NCI-H82 (cell line): ENCODE measurements around the gene CYP17A1.

Experiments
- DNase-seq: peaks from one replicate; lab custom pipeline; 2025; lab: John Stamatoyannopoulos, UW

Gene CYP17A1

DNA sequence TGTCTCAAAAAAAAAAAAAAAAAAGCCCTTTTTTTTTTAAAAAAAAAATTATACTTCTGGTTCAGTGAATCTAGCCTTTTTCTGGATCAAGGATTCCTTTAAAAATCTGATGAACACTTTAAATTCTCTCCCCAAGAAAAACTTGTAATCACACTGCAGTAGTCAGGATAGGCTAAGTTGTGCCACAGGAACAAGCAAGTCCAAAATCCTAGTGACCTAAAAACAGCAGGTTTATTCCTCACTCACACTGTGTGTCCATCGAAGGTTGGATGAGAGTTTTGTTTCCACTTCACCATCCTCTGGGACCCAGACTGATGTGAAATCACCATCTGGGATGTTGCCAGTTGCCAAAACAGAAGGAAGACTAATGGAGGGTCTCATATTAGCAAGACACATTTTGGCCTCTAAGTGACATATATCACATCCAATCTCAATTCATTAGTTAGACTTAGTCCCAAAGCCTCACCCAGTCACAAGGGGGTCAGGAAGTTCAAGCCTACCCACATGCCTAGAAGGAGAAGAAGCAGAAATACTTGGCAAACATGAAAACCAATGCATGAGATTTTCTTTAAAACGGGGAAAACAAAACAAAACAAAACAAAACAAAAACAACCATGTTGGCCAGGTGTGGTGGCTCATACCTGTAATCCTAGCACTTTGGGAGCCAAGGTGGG lies 32.7 kb downstream of the CYP17A1 start:
- DNase-seq: no peak

DNA sequence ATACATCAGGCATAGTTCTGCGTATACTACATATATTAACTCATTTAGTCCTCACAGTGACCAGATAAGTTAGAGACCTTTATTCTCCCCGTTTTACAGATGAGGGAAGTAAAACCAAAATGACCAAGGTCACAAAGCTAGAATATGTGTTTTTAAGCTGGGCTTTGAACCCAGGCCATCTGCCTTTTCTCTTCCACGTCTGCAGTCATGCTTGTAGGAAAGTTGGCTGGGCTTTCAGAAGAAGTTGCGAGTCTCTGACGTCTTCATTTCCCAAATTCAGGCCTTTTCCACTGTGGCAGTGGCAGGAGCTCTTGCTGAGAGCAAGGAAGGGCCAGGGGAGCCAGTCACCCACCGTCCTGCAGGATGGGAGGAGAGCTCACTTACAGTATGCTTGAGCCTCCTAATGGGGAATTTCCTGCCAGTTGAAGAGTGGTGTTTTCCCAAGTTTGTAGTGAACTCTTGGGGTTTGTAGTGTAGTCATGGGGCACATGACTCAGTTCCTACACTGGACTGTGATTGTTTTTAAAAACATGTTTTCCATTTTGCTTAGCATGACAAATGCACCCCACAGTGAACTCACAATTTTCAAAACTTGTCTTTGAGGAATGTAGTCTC lies 34.2 kb downstream of the CYP17A1 start:
- no peak for DNase-seq

DNA sequence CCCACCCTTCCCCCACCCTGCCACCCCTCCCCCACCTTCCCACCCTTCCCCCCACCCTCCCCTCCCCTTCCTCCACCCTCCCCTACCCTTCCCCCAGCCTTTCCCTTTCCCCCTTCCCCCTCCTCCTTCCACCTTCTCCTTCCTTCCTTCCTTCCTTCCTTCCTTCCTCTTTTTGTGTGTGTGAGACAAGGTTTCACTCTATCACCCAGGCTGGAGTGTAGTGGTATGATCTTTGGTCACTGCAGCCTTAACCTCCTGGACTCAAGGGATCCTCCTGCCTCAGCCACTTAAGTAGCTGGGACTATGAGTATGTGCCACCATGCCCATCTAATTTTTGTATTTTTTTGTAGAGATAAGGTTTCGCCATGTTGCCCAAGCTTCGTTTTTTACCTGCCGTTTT lies 35.2 kb downstream of the CYP17A1 start:
- no peak for DNase-seq

DNA sequence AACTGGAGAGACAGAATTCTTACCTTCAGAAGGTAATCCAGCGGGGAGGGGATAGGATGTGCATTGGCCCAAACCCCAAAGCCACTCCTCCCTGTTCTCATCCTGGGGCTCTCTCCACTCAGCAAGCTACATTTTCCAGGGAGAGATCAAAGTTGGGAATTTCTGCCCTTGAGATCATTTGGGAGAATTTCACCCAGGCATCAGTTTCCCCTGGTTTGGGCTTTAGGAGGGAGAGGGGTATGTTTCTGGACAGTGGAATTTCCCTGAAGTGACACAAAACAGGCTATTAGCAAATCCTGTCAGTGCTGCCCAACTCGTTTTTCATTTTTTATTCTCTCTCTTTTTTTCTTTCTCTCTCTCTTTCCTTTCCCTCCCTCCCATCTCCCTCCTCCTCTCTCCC lies 35.7 kb downstream of the CYP17A1 start:
- DNase-seq: no peak

DNA sequence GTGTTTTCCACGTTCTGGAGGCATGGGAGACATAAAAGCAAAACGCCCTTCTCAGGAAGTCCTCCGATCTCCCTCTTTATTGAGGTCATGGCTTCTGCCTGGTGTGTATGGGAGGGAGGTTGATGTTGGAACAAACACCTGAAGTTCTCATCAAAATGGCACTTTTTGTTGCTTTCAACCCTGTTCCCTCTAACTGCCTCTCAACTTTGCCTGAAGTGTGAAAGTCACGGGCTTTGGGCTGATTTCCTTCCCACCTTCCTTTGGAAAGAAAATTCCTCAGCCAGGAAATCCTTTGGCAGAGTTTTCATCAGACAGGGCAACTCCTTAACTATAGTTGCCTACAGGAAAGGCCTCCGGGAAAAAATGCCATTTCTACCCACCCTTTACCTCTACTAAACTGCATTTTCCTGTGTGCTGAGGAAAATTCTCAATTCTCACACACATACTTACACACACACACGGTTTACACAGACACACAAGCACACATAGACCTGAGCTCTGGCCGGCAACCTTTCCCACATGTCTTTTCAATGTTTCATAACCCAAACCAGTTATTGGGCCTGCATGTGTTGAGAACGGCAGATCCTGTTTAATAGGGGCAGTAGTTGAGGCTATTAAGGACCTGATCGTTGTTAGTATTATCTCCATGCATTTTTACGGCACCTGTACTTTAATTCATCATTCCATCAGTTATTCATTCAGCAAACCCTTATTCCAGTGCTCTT lies 36.4 kb downstream of the CYP17A1 start:
- no peak for DNase-seq

DNA sequence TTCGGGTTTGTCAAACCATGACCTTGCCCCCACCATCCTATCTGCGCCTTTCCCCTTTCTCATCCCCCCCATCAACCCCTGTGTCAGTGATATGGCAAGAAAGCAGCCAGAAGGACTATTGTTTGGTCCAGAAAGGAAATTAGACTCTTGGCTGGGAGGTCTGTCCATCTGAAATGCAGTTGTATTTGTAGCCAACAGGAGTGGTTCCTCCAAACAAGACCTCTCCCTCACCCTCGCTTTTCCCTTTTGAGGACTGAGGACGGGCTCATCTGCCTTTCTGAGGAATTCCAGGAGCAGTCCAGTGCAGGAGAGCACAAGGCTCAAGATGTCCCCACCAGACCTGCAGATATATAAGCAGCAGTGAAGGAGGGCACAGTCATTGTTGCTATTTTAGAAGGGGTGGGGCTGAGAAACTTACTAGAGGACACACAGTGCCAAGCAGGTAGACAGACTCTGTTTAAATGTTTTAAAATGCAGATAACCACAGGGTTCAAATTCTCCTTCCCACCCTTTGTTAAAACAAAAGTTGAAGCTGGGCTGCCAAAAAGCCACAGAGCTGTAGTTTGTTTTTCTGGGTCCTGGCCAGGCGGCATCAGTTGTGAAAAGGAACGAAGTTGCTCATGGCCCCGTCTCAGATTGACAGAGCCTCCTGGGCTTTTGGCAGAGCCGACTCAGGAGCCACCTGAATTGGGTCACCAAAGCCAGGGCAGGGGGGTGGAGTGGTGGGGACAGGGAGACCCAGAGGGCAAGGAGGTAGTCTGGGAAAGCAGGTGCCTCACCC lies 37.3 kb downstream of the CYP17A1 start:
- DNase-seq: no peak

DNA sequence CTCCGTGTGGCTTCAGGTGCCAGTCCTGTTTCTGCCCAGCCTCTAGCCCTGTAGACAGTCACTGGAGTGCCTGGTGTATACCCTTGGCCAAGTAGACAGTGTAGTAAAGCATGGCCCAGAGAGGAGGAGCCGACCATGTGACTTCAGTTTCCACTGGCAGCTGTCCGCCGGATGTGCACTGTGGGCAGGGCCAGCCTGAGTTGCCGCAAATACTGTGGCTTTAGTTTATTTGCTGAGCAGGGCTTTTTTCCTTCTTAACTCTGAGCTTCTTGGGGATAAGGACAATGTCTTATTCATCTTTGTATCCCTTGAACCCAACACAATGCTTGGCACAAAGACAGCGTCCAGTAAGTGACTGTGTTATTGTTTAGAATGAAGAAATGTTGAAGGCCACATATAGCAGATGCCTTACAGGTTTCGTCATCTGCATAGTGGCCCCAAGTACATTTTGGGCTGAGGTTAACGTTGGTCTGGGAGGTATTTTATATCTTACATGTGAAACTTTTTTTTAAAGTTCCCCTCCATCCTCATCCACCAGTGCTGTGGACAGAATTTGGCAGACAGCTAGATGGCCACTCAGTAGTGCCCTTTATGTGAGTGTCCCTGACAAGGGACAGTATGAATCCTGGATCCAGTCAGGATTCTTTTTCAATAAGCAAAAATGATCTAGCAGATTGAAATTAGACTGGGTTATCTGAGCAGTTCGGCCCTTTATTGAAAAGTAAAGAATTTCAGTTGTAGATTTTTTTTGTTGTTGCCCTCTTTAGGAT lies 40.6 kb downstream of the CYP17A1 start:
- DNase-seq: no peak

DNA sequence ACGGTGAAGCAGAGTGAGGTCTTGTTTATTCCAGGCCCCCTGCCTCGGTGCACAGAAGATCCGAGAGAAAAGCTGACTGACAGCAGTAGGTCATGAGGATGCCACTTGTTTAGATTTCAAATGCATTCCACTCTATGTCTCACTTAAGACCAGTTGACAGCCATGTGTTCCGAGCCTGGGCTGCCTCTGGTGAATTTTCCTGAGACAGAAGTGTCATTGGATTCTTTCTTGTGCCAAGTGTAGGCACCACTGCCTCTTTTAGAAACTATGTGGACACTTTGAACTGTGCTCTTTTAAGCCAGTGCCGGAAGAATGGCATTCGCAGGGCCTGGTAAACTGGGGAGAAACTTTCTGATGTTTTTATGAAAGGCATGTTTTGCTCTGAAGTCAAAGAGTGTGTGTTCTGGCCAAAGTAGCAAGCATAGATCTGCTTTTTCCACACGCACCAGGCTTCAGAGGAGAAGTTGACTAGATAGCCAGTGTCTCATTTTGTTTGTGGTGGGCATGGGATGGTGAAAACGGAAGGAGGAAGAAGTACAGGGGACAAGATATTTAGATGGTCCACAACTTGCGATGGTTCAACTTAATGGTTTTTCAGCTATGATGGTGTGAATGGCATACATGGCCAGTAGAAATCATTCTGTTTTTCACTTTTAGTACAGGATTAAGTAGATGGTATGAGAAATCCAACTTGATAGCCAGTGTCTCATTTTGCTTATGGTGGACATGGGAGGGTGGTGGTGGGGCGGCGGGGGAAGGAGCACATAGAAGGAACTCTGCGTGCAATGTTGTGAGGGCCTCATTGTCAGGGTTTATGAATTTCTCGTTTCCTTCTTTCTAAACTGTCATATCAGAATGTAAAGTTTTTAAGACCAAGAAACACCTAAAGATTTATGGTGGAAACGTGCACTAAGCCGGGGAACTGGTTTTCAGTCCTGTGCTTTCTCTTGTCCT lies 41.5 kb downstream of the CYP17A1 start:
- DNase-seq: no peak

DNA sequence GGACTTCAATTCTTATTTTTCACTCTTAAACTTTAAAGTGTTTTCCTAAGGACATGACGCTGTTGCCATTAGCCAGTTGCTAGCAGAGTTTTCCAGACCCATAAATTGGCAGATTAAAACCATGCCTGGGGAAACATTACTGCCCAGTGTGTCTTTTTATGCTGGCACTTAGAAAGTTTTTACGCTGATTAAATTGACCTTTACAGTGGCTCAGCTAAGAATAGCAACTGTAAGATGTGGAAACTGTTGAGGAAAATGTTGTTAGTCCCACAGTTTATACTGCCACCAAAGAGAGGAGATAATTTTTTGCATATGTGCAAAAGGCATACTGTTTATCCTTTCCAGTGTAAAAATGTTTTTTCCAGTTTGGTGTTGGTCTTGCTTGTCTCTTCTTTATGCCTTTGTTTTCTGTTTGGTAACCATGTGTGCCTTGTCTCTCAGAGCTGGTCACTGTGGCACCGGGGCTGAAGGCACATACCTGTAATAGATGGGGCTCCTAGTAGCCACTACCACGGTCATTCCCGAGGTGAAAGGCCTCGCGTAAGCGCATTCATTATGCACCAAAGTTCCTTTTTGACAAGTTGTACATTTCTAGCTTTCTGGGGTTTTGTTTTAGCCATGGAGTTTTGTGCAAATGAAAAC lies 45.3 kb downstream of the CYP17A1 start:
- no peak for DNase-seq

DNA sequence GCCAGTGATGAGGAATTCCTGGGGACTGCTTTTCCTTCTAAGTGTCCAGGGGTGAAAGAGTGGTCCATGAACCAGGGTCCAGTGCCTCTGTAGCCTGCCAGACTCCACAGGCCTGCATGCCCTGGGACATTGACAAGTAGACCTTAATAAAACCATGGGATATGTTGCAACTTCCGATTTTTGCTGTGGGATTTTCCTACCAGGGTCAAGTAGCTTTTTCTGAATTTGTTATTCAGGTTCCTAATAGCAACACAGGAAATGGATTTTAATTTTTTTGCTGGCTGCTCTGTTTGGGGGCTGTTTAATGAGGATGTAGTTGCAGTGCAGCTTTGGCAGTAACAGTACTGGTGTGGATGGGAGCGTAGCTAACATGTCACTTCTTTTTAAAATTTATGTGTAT lies 51.4 kb downstream of the CYP17A1 start:
- no peak for DNase-seq

DNA sequence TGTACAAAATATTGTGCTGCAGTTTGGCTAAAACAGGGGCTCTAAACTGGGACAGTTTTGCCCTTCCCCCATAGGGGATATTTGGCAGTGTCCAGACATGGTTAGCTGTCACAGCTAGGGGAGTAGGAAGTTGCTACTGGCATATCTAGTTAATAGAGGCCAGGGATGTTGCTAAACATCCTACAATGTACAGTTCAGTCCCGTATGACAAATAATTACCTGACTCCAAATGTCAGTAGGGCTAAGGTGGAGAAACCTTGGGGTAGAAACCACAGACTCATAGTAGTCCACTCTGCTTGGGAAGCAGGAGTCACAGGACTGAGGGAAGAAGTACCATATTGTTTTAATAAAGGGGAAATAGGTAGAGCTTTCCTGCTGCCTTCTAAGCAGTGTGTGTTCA lies 53.6 kb downstream of the CYP17A1 start:
- DNase-seq: no peak

DNA sequence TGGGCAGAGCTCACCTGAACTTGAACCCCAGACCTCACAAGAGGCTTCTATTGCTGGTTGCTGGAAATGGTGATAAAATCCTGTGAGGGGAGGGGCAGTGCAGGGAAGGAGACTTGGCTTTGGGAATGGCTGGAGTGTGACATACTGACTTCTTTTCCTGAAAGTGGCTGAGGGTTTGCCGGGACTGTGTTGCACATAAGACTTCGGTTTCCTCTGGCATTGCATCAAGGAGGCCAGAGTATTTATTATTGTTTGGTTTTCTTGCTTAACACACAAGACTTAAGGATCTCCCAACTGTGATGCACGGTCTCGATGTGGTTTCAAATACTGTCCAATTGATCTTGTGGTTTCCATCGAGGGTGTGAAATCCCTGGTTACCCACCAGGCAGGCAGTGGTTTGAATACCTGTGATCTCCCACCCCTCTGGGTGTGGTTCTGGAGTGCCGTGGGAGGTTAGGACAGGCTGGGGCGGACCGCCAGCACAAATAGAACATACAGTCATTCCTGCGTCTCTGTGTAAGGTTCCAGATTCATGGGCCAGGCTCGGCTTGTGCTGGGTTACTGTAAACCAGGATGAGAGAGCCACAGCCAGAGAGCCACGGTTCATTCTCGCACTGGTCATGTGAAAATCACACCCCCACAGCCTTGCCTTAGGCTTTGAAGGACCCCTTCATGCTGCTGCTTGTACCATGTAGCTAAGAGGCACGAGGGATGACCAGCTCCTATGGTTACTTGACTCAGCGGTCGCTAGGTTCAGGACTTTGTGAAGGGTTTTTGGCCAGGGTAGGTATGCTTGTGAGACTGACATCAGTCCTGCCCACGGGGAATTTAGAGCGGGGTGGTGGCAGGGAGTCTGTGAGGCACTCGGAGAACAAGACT lies 54.3 kb downstream of the CYP17A1 start:
- DNase-seq: no peak

DNA sequence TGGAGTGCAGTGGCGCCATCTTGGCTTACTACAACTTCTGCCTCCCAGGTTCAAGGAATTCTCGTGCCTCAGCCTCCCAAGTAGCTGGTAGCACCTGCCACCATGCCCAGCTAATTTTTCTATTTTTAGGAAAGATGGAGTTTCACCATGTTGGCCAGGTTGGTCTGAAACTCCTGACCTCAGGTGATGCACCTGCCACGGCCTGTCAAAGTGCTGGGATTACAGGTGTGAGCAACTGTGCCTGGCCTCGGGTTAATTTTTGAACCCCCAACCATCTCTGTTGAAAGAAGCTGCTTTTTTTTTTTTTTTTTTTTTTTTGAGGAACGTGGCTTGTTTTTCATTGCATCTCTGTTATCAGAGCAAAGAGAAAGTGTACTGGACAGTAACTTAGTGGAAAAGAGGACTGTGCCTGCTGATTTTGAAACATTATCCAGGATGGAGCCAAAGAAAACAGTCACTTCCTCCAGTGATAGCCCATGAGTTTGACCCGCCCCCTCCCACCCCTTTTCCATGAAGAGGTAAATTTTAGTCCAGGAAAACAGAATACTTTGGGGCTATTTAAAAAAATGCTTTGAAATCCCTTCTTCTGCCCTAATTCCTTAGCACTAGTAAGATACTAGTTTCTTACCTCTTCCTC lies 55.2 kb downstream of the CYP17A1 start:
- DNase-seq: no peak

DNA sequence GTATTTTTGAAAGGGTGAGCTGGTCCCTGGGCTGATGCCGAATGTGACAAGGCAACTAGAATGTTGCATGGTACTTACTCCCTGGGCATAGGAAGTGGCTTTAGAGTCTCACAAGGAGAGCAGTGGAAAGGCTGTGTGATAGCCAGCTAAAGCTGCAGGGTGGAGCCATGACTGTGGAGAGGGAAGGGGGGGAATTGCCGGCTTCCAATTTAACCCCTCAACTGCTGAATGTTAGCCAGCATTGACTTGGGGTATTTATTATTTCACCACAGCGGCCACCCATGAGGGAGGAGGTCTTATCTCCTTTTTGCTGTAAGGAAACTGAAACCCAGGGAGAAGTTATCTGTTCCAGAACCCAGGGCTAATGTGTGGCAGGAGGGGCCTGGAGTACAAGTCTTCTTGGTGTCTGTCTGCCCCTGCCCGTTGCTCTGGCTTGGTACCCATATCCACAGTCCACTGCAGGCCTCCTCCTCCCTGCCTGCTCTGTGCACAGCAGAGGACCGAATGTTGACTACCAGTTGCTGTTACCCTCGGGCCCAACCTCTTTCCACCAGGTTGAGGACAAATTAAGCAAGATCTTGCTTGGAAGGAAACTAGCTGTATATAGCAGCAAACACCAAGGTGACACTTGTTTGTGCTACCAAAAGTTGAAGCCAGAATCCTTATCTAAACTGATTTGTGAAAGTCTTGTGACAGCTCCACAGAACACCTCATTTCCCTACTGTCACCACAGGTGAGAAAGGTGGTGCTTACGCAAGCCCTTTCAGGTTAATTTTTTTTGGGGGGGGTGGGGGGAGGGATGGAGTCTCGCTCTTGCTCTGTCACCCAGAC lies 55.9 kb downstream of the CYP17A1 start:
- no peak for DNase-seq
